Left ventricle myocardium inferior (tissue), 1 donor: Measurements from ENCODE around the gene PPFIBP1. TPM values are rescaled to one million over a fixed set of nuclear protein-coding genes. Genes with fewer than 3 reads are reported as not detected.
"Not testable (repeated sequence)": the region's sequence is repeated elsewhere in the genome, so short reads cannot be mapped to it uniquely, and the experiment has no call there.

Experiments
- DNase-seq: peaks from one replicate; pipeline ENCODE4 v3.0.0-alpha.2; 2020
- H3K27ac ChIP-seq: fragments of 200-600 bp; replicated peaks from 2 replicates; pipeline ENCODE4 v1.8.0; 2021
- H3K27me3 ChIP-seq: fragments of 200-600 bp; 2 replicates; pipeline ENCODE4 v1.8.0; 2021; ENCODE audit warnings: low read depth
- H3K36me3 ChIP-seq: fragments of 200-600 bp; 2 replicates; pipeline ENCODE4 v1.8.0; 2021
- H3K4me1 ChIP-seq: fragments of 200-600 bp; 2 replicates; pipeline ENCODE4 v1.8.0; 2021
- H3K4me3 ChIP-seq: fragments of 200-600 bp; 2 replicates; pipeline ENCODE4 v1.8.0; 2021; ENCODE audit warnings: mild to moderate bottlenecking, moderate library complexity
- H3K9me3 ChIP-seq: fragments of 200-600 bp; replicated peaks from 2 replicates; pipeline ENCODE4 v1.8.0; 2021
- intact Hi-C: fragments of 100-400 bp; cut with micrococcal nuclease; formaldehyde crosslinking; loops from one replicate; pipeline ENCODE4 v1.11.0; 2022
- total RNA-seq: library from RNA; stranded (reverse); fragmentation: NEBNext Ultra II Directional; extraction: Animal tissue kit (Norgen Biotek cat#: 25700); gene quantifications from one replicate; pipeline ENCODE4 v1.2.1, GENCODE V29; 2021
- TF ChIP-seq, protein P1 (sequence below): fragments of 200-600 bp; IDR thresholded peaks from 2 replicates; pipeline ENCODE4 v1.8.0; 2021; ENCODE audit warnings: antibody characterized with exemption, mild to moderate bottlenecking, borderline replicate concordance
- donor health status: DM: no; HTN: yes; CAD: no; lungs with severe emphysema.

The PPFIBP1 gene
- total RNA-seq, 1 donor from 2014 or later: 258 TPM

DNA sequence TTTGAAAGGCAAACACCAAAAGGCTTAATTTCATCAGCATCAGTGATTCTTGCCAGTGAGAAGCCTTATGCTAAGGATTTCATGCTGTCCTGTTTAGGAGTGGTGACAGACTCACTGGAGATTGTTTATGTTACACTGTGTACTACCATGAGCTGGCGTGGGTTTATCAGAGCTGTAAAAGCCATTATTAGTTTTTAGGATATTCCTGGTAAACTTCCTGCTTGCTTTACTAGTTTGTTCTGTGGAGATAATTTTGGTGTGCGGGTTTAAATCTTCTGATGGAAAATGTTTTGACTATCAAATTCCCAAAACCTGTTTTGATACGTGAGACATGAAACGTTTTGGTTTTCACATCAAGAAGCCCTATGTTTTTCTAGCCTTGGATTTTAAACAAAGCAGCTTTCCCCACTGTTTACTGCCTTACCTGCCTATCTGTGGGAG lies 15.2 kb downstream of the PPFIBP1 start:
- intact Hi-C loops: no loop called here
- no peak for DNase-seq
- TF ChIP-seq, protein P1, sequence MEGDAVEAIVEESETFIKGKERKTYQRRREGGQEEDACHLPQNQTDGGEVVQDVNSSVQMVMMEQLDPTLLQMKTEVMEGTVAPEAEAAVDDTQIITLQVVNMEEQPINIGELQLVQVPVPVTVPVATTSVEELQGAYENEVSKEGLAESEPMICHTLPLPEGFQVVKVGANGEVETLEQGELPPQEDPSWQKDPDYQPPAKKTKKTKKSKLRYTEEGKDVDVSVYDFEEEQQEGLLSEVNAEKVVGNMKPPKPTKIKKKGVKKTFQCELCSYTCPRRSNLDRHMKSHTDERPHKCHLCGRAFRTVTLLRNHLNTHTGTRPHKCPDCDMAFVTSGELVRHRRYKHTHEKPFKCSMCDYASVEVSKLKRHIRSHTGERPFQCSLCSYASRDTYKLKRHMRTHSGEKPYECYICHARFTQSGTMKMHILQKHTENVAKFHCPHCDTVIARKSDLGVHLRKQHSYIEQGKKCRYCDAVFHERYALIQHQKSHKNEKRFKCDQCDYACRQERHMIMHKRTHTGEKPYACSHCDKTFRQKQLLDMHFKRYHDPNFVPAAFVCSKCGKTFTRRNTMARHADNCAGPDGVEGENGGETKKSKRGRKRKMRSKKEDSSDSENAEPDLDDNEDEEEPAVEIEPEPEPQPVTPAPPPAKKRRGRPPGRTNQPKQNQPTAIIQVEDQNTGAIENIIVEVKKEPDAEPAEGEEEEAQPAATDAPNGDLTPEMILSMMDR: no peak
- peak overlapping the region; percentile 37 for H3K4me3 ChIP-seq
- H3K4me1 ChIP-seq: peaks cover 93% of the 10 kb centered on the region
- peak overlapping the region; percentile 77 for H3K27ac ChIP-seq
- H3K36me3 ChIP-seq: peaks cover 9% of the 10 kb centered on the region
- no peaks in the 10 kb centered on the region for H3K27me3 ChIP-seq
- no peaks in the 10 kb centered on the region for H3K9me3 ChIP-seq

GRCh38 chr12:27541031-27541719 lies 17.2 kb downstream of the PPFIBP1 start:
- Histone ChIP-seq H3K27me3 (no peaks in the 10 kb centered on the region), H3K36me3 (peaks cover 4% of the 10 kb centered on the region), H3K4me1 (peaks cover 87% of the 10 kb centered on the region), H3K4me3 (no peak overlapping the region), H3K27ac (peak overlapping the region; percentile 77), H3K9me3 (no peaks in the 10 kb centered on the region)
- intact Hi-C loops: no loop called here
- TF ChIP-seq, protein P1: no peak
- no peak for DNase-seq

DNA sequence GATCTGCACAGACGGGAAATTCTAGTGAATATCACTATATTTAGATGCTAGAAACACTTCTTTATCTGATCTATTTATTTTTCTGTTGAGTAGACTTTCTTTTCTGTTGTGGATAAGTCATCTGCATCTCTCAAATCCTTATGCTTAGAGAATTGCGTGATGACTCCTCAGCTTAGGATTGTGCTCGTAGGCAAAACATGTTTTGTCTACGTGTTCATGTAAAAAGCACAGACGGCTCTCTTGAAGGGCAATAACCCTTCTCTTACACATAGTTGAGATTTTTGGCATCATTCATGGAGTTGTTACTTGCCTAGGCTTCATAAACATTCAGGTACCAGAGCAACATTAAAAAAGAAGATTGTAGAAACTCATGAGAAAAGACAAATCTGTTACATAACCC lies 18.6 kb downstream of the PPFIBP1 start:
- Histone ChIP-seq H3K36me3 (peaks cover 3% of the 10 kb centered on the region), H3K4me1 (peaks cover 87% of the 10 kb centered on the region), H3K27ac (peak overlapping the region; percentile 77), H3K4me3 (peak overlapping the region; percentile 16), H3K9me3 (no peaks in the 10 kb centered on the region), H3K27me3 (no peaks in the 10 kb centered on the region)
- intact Hi-C loops: no loop called here
- TF ChIP-seq, protein P1: no peak
- DNase-seq: no peak

GRCh38 chr12:27544858-27545257 lies 20.9 kb downstream of the PPFIBP1 start:
- H3K4me1 ChIP-seq: peaks cover 87% of the 10 kb centered on the region
- H3K36me3 ChIP-seq, H3K9me3 ChIP-seq, DNase-seq, H3K27ac ChIP-seq, H3K27me3 ChIP-seq, H3K4me3 ChIP-seq, intact Hi-C loops: not testable (repeated sequence)

GRCh38 chr12:27545665-27546064 lies 21.7 kb downstream of the PPFIBP1 start:
- H3K27me3 ChIP-seq: no peaks in the 10 kb centered on the region
- TF ChIP-seq, protein P1: no peak
- DNase-seq: no peak
- intact Hi-C loops: no loop called here
- peaks cover 87% of the 10 kb centered on the region for H3K4me1 ChIP-seq
- H3K9me3 ChIP-seq: no peaks in the 10 kb centered on the region
- peaks cover 3% of the 10 kb centered on the region for H3K36me3 ChIP-seq
- H3K27ac ChIP-seq: peak overlapping the region; percentile 95
- no peak overlapping the region for H3K4me3 ChIP-seq

- TF ChIP-seq, protein P1: no peak
- H3K36me3 ChIP-seq: peaks cover 3% of the 10 kb centered on the region
- no peak overlapping the region for H3K4me3 ChIP-seq
- H3K9me3 ChIP-seq: no peaks in the 10 kb centered on the region
- intact Hi-C loops: no loop called here
- H3K27me3 ChIP-seq: no peaks in the 10 kb centered on the region
- no peak for DNase-seq
- peak overlapping the region; percentile 95 for H3K27ac ChIP-seq
- peaks cover 87% of the 10 kb centered on the region for H3K4me1 ChIP-seq
These were observed 23.6 kb downstream of the PPFIBP1 start for GRCh38 chr12:27547592-27547991.
